Measurements from ENCODE around the gene CTIF.

Gene CTIF

DNA sequence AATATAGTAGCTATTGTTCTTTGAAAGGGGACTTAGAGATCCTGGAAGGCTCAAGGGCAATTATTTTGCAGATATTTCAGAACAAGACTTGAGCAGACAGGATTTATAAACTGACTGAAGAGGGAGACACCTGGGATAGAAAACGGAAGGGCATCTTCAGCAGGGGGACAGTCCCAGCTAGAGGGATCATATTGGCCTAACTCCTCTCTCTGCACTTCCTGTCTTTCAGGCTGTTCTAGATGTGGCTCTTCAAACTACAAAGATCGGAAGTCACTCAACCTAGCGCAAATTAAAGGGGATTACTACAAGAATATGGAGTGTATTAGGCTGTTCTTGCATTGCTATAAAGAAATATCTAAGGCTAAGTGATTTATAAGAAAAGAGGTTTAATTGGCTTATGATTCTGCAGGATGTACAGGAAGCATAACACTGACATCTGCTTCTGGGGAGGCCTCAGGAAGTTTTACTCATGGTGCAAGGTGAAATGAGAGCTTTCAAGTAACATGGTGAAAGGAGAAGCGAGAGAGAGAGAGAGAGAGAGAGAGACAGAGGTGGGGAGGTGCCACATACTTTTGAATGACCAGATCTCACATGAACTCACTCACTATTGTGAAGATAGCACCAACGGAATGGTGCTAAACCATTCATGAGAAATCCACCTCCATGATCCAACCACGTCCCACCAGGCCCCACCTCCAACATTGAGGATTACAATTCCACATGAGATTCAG, 5.3 kb upstream of the CTIF start:
- no peak for DNase-seq (ENCODE audit: low read depth, low spot score)

DNA sequence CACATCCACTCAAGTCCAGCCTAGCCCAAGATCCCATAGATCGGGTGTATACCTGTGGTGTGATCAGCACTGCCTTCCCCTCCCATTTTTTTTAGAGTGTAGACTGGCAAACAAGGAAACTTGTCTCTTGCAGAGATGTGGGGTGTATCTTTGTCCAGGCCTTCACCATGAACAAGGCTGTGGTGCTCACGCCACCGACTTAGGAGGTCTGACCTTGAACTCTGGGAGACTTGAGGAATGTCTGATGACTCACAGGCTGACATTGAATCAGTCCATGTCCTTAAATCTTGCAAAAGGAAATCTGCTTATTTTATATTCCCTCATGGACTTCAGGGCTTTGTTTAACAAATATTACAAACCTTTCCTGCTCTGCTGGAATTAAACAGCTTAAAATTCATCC, 4.5 kb upstream of the CTIF start:
- DNase-seq (ENCODE audit: low read depth, low spot score) = no peak

DNA sequence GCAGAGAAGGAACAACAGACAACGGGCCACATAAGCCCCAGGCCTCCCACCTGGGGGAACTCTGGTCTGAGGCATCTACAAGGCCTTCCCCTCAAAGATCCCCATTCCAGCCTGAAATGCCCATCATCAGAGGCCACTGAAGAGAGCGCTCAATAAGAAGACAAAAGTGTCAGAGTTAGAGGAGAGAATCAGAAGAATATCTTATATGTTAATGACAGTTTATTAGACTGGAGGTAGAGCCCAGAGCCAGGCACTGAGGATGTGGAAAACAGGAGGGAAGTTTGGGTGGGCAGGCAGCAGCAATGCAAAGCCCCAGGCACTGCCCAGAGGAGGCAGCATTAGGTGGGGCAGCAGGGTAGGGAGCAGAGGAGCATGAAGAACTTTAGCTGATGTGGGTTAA, 2.9 kb upstream of the CTIF start:
- DNase-seq (ENCODE audit: low read depth, low spot score) = no peak

DNA sequence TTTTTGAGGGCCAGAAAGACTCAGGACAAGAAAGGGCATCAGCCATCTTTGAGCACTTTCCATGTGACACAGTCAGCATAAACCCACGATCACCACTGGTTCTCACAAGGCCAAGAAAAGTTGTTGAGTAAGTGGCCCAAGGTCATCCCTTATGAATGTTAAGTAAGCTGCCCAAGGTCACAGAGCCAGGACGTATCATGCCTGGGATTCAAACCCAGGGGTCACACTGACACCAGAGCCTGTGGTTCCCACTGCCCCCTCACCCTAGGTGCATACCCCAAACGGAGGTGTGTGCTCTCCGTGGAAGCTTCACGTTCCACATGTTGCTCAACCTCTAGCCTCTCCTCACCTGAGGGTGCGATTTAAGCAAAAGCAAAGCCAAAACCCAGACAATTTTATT, 2.3 kb upstream of the CTIF start:
- no peak for DNase-seq (ENCODE audit: low read depth, low spot score)

DNA sequence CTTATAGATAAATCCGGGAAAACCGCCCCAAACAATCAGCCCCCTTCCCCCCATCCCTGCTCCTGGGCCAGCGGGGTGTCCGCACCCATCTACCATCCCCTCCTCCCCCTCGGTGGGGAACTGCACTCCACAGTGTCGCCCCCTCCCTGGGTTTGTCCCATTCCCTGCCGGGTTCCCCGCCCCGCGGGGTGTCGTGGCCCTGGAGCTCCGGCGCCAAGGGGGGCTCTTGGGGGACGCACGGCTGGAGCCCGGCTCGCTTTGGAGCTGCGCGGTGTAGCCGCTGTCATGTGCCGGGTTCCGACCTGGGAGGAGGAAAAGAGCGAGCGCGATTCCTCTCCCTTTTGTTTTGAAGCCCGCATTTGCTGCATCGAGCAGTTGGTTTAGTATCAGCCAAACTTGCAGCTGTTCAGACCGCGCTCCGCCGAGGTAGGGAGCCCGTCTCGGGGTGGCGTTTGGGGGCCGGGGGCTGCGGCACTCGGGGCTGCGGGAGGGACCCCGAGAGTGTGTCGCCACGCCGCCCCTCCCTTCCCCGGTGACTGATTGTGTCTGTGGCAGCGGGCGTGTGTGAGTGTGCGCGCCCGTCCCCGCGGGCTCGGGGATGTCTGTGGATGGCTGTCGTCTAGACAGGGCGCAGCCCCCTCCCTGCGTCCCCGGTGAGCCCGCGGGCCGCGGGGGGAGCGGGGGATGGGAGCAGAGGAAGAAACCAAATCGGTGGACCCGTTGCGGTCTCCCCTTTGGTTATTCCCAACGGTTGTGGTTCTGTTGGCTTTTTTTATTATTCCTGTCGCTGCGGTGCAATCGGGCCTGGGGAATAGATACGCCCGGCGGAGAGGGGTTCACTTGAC, 797 bp downstream of the CTIF start:
- no peak for DNase-seq (ENCODE audit: low read depth, low spot score)

DNA sequence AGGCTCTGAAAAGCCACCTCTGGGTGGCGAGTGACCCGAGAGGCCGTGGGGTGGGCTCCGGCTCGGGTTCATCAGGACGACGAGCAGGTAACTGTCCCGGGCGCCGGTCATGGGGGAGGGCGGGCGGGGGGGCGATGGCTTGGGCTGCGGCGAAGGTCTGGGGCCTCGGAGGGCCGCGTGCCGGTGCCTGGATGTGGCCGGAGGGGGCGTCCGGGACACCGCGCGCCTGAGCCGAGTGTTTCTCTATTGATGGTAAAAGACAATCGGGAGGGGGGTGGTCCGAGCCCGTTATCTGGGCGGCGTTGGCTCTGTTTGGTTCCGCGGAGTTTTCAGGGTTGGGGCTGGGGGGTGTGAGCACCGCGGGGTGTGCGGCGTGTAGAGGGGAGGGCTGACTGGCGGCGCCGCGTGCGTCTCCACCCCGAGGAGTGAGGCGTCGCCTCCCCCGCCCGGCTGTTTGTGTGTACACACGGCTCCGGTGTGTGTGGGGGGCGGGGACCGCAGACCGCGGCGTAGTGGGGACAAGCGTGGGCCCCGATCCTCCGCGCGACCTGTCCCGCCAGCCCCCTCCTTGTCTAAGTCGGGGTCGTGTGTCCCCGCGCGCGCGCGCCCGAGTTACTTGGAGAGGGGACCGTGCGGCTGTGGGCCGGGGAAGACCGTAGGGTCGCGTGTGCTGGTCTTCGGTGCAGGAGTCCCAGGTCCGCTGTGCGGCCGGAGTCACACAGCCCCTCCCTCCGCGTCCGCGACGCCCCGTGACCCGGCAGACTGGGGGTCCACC, 1.6 kb downstream of the CTIF start:
- DNase-seq (ENCODE audit: low read depth, low spot score) = peak; percentile 15

DNA sequence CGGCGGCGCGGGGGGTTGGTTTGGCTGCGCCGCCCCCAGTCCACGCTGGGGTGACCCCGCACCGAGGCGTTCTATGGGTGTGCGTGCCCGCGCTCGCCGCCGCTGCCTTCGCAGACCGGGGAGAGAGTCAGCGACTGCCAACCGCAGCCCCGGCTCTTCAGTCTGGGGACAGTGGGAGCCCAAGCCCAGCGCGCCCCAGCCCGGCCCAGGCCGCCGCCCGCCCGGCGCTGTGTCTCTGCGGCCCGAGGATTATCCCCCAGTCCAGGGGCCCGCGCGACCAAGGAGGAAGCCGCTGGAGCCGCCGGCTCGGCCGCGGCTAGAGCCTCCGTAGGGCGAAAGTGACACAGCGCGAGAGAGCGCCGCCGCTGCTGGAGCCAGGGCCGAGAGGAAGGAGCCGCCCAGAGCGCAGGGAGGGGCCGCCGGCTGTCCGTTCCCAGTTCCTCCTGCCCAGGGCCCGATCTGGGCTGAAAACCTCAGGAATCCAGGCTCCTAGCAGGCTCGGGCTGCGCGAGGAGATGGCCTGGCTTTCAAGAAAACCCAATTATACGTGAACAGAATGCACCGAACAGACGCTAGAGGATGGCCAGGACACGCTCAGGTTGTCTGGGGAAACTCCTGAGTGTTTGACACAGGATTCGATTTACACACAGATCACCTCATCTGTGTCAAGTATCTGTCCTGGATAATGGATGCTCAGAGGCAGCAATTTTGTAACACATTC, 2.4 kb downstream of the CTIF start:
- DNase-seq (ENCODE audit: low read depth, low spot score) = no peak

DNA sequence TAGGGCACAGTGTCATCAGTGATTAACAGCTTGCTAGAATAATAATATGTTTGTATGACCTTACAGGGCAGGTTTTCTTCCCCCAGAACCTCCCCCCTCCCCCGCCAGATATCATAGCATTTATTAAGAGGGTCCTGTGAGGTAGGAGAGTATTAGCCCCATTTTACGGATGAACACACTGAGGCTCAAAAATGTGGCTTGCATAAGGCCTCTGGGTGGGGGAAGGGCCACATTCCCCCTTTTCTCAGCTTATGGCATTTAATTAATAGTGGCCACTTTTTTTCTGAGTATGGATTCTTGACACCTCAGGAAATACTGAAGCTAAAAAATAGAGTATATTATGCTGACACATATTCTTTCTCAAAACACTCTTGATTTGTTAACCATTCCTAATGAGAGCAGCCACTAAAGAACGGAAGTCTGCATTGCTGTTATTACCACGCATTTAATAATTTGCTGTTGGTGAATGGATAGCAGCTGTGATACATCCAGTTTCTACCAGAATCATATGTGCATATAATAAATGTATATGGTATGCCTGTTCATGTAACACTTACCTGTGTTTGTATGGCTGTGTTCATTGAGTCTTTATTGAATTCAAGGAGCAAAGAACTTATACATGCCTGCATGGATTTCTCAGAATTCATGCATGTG, 3.0 kb downstream of the CTIF start:
- DNase-seq (ENCODE audit: low read depth, low spot score) = no peak

DNA sequence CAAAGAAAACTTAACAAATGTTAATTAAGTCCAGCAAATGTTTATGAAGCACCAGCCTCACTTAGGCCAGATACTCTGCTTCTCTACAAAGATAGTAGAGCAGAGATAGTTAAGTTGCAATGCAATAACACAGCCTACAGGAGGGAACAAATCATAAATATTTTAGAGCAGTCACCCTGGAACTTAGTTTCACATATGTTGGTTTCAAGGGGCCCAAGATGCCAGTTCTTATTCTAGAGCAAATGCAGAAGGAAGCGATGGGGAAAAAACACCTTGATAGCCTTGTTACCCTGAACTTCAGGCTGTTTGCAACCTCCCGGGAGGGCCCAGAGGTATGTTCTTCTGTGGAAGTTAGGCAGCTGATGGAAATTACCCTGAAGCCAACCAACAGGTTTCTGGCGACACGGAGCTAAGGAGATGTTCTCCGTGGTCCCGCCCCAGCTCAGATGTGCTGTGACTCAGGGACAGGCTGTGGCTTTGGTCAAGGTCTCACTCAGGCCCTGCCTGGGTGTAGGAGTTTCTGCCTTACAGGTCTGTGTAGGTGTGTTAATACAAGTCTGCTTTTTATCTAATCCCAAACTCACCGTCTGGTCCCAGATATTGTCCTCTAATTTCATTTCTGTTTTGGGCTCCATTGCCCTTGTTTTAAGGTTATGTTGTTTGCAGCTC, 3.8 kb downstream of the CTIF start:
- DNase-seq (ENCODE audit: low read depth, low spot score) = no peak

DNA sequence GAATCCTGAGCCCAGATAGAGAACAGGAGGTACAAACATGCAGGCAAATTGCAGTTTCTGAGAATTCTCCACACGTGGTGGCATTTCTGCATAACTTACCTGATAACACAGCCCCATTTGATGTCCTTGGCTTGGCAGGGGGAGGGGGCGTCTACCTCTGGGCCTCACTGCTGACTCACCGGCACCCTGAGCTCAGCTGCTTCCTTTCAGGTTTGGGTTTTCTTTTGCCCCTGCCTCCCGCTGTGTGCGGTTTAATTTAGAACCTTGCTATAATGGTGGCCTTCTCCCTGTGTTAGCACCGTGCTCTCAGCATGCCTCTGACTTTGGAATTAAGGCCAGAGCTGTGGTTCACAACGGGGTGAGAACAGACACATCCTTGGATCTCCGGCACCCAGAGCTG, 4.4 kb downstream of the CTIF start:
- DNase-seq (ENCODE audit: low read depth, low spot score) = no peak

DNA sequence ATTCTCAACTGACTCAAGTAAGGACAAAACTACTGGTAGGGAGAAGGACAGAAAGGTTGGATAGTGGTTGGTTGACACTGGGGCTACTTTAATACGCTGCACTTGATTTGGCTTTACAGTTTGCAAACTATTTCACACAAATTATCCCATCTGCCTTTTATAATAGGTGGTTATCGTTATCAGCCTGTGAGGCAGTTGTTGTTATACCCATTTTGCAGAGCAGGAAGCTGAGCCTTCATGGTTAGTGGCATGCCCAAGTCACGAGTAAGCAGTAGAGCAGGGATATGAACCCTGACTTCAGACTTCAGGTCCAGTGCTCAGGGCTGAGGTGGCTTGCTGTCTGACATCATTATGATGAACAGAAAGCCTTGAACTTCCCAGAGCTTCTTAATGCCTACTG, 5.3 kb downstream of the CTIF start:
- DNase-seq (ENCODE audit: low read depth, low spot score) = no peak

DNA sequence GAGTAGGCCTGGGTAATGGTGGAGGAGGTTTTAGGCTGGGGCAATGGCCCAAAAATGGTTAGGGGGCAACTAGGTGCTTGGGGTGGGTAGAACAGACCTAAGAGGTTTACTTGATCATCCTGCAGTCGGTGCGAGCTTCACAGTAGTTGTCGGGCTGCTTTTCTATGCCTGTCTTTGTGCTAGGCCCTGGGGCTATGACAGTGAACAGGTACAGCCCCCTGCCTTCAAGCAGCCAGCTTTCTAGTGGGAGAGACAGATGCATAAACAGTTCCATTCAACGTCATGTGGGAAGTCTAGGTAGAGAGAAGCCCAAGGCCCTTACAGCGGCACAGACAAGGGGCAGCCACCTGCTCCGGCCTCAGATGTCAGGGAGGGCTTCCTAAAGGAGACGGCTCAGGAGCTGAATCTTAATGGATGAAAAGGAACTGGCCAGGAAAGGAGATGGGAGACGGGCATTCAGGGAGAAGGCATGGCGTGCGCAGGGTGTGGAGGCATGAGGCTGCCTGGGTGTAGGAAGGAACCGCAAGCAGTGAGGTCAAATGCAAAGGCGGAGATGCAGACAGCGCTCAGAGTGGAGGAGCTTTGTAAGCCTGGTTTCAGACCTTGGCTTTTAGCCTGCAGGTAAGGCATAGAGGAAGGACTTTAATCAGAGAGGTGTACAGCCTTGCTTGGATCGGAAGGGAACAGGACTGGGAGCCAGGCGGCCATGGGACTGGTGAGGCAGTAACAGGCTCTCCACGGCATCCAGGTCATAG, 6.0 kb downstream of the CTIF start:
- no peak for DNase-seq (ENCODE audit: low read depth, low spot score)

DNA sequence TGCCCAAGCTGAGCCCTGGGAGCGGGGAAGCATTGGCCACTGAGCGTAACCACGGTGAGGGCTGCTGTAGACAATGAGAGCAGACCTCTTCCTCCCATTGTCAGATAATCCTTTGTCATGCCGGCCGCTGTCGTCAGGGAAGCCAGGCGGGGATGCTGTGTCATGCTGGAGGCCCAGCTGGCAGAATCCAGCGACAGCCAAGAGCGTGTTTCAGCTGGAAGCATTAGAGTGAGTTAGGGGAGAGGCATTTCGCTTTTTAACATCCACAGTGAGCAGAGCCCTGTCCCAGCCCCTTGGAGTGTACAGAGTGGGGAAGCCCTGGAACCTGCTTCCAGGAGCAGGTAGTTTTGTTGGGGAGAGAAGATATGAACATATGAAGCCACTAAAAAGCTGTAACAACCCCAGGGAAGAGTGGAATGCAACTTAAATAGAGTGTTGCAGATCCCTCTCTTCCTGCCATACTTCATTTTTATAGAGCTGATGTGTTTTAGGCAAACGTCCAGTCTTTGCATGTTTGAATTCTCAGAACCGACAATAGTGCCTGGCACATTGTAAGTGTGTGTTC, 7.0 kb downstream of the CTIF start:
- no peak for DNase-seq (ENCODE audit: low read depth, low spot score)

DNA sequence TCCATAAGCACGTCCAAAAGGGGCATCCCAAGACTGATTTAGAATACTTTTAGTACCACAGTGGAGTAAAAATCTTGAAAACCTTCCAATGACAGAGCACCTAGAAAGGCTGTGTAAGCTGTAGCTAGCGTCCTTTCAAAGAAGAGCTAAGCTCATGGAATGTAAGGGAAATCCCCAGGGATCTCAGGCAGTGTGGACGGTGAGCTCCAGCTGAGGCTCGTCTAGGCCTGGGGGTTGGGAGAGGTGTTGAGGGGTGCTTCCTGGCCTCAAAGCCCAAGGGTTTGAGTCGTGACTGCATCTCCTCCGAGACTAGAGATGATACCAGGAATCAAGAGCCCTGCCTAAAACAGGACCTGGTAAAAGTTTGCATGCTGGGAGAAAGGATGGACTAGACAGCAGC, 7.6 kb downstream of the CTIF start:
- no peak for DNase-seq (ENCODE audit: low read depth, low spot score)

DNA sequence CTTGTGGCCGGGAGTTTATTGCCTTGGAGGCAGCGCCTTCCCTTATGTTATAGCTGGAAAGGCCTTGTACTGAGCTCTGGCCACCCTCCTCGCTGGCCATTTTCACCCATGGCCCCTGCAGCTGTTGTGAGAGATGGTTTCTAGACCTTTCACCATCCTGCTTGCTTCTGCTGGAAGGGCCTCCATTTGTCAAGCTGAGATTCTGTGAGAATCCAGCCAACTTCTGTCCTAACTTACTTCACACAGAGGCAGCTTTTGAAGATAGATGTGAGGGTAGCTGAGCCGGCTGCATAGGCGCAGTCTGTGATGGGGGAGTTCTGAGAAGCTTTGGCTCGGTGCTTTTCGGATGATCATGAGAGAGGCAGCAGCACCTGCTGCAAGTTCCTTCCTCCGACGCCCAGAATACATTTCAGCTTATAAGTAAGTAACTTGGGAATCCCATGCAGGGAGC, 8.7 kb downstream of the CTIF start:
- no peak for DNase-seq (ENCODE audit: low read depth, low spot score)

DNA sequence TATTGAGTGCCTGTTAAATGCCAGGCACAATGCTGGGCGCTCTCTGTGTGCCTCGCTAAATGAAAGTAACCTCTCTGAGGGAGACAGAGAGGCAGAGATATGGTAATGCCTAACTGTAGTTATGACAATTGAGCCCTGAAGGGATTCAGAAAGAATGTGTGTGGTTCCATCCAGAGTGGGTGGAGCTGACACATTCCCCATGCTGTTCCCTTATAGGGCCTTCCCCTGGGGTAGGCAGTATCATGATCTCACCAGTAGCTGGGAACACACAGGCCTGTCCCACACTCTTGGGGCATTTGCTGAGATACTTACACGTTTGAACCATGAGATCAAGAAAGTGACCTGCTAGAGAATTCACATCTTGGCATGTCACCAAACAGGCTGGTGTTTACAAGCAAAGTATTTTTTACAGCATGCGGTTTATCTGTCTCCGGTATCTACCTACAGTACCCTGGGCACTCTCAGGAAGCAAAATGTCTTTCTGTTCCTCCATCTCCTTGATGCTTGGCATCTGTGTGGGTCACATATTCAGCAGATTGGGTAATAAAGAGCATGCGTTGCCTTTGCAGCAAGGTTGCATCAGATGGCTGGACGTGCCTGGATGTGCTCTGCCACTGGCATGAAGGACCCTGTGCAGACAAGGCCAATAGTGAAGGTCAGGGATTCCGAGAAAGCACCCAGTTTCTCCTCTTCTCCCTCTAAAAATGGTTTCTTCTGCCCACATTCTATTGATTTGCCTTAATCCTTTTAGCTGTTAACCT, 9.4 kb downstream of the CTIF start:
- DNase-seq (ENCODE audit: low read depth, low spot score) = no peak

DNA sequence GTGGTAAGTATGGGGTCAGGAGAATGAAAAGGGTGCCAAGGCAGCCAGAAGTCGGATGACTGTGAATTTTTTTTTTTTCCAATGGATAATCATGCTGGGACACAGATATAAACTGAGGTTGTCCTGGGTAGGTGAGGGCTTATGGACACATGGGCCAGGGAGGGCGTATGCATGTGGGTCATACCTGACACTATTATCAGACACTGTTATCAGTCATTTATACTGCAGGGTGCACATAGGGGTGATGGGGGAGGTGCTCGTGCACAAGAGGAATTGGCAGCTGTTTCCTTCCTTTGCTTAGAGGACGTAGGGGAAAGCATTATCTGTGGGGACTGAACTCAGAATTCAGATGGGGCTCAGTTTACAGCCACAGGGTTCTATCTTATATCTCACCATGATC, 10.1 kb downstream of the CTIF start:
- DNase-seq (ENCODE audit: low read depth, low spot score) = no peak

DNA sequence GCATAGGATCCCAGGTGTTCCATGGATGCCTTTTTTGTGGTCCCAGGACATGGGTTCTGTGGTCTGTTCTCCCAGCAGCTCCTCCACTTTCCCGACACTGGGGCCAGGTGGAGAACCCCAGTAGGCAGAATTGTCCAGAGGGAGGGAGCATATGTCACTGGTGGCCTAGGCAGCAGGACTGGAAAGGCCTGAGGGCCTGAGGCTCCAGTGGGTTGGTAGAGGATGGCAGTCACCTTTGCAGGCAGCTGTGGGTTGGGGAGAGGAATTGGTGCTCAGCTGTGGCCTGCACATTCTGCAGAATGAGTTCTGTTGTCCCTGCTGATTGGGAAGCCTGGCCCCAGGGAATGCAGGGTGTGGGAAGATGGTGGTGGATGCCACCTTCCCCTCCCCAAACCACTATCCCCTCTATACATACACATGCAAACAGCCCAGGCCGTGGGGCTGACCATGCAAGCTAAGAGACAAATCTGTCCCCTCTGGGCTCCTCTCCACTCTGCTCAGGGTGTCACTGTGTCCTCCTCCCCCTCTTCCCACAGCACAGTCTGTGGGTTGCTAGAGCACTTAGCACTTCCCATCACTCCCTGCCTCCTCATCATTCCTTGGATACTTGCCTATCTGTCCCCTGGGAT, 11.4 kb downstream of the CTIF start:
- no peak for DNase-seq (ENCODE audit: low read depth, low spot score)

Measured in activated naive CD8-positive, alpha-beta T cell treated with anti-CD3 and anti-CD28 coated beads, Interleukin-2, amount 50 U/mL, for 16 hours (primary cell).